Fibroblast of lung (primary cell): Measurements from ENCODE around the gene AMPD3.

Experiments
- CTCF ChIP-seq, 2 donors: IDR thresholded peaks in 1 of 2; conservative IDR thresholded peaks in 1 of 2; 1 replicate in 1 of 2; 2 replicates in 1 of 2; pipeline ENCODE4 v1.5.1; 2011 to 2012; ENCODE audit warnings: low read length in 2 of 2, control low read depth in 1 of 2, inconsistent platforms in 1 of 2, low read depth in 1 of 2, mild to moderate bottlenecking in 1 of 2
- EZH2 ChIP-seq: IDR thresholded peaks from 2 replicates; pipeline ENCODE4 v1.5.1; 2012; ENCODE audit warnings: low read length, control low read depth, mild to moderate bottlenecking; ENCODE audit errors: missing control alignments

GRCh38 chr11:10518123-10518522, 63.1 kb downstream of the AMPD3 start:
- TF ChIP-seq CTCF (conservative IDR thresholded peaks at IDR 0.05 in 1 of 2, IDR thresholded peaks at IDR 0.05 in 1 of 2; ENCODE audit: low read depth in 1 of 2, low read length in 2 of 2): no peak
- no peak for TF ChIP-seq EZH2
